ENCODE data around the gene SORL1. TPM values are rescaled to one million over a fixed set of nuclear protein-coding genes. Genes with fewer than 3 reads are reported as not detected.

The SORL1 gene
- total and polyA plus RNA-seq, 9 of the 15 experiments (the other 6 are each of a cell fraction or from before 2014, with no cell fraction given): 0.01 to 0.66 TPM; not detected in 7

DNA sequence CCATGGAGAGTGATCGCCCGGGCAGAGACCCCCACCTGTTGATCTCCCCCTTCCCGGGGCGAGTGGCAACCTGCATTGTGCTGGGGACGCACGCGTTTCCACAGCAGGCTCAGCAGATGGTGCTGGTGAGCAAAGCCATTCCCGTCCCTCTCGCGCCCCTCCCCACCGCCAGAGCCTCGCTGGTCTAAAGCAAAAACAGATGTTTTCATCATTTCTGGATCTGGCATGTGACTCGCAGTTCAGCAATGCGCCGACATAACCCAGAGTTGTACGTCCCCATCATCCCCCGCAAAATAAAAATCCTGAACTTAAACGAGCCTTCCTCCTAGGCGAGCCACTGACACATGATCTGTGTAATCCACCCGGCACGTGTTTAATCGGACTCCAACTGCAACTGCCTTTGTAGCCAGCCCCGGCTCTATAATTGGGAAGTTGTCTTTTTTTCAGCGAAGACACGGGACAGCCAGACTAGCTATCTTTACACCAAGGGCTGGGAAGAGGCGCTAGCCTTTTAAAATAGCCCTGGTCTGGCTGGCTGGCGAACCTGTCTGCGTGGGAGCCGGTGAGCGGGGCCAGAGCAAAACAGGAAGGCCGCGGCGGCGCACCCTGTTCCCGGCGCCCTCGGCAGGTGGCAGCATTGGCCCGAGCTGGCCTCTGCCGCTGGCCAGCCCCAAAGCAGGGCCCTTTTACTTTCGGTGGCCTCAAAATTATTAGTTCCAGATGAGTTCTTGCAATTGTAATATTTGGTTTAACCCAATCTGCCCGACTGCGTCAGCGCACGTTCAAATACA is 203.6 kb downstream of the SORL1 start (continued):
- TF ChIP-seq, protein P1, sequence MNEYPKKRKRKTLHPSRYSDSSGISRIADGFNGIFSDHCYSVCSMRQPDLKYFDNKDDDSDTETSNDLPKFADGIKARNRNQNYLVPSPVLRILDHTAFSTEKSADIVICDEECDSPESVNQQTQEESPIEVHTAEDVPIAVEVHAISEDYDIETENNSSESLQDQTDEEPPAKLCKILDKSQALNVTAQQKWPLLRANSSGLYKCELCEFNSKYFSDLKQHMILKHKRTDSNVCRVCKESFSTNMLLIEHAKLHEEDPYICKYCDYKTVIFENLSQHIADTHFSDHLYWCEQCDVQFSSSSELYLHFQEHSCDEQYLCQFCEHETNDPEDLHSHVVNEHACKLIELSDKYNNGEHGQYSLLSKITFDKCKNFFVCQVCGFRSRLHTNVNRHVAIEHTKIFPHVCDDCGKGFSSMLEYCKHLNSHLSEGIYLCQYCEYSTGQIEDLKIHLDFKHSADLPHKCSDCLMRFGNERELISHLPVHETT (CRISPR knock-in tag; conservative IDR thresholded peaks at IDR 0.05 in 1 of 2, IDR thresholded peaks at IDR 0.05 in 1 of 2): no peak
- TF ChIP-seq, protein P2, sequence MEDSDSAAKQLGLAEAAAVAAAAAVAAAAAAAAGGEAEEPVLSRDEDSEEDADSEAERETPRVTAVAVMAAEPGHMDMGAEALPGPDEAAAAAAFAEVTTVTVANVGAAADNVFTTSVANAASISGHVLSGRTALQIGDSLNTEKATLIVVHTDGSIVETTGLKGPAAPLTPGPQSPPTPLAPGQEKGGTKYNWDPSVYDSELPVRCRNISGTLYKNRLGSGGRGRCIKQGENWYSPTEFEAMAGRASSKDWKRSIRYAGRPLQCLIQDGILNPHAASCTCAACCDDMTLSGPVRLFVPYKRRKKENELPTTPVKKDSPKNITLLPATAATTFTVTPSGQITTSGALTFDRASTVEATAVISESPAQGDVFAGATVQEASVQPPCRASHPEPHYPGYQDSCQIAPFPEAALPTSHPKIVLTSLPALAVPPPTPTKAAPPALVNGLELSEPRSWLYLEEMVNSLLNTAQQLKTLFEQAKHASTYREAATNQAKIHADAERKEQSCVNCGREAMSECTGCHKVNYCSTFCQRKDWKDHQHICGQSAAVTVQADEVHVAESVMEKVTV (CRISPR knock-in tag; IDR thresholded peaks at IDR 0.05): peak; percentile 53
- TF ChIP-seq ILK (tag; IDR thresholded peaks at IDR 0.05; ENCODE audit: borderline replicate concordance, low read depth) (no peak), CBX3 (IDR thresholded peaks at IDR 0.05; ENCODE audit: borderline replicate concordance in 1 of 2, low read length in 2 of 2) (0 out of 3 replicates have a peak, but pooled peaks of 1 of the 2 experiments have one; percentile 49), MYBL2 (IDR thresholded peaks at IDR 0.05; ENCODE audit: low read depth) (no peak), MYBL2 (CRISPR knock-in tag; IDR thresholded peaks at IDR 0.05; ENCODE audit: borderline replicate concordance) (no peak), SP2 (IDR thresholded peaks at IDR 0.05; ENCODE audit: extremely low read depth, low read depth, low read length, poor library complexity, severe bottlenecking) (no peak)
- TF ChIP-seq, protein P3, sequence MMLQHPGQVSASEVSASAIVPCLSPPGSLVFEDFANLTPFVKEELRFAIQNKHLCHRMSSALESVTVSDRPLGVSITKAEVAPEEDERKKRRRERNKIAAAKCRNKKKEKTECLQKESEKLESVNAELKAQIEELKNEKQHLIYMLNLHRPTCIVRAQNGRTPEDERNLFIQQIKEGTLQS (IDR thresholded peaks at IDR 0.05): no peak
- TF ChIP-seq, protein P3 (CRISPR knock-in tag; conservative IDR thresholded peaks at IDR 0.05): no peak
